Caco-2 (cell line): ENCODE data around the gene IGDCC3. TPM values are rescaled to one million over a fixed set of nuclear protein-coding genes. Genes with fewer than 3 reads are reported as not detected.

Experiments
- BruUV-seq: library from RNA; stranded (reverse); fragments of 400-500 nt; replicated peaks from 2 replicates; lab custom pipeline; 2021; lab: Mats Ljungman, UMichigan
- CTCF ChIA-PET: fragments of 300-600 bp; sonication (Branson Sonifier 250); formaldehyde crosslinking; loops from one replicate; lab custom pipeline; 2022; ENCODE audit warnings: antibody characterized with exemption; lab: Charles Lee
- POLR2A ChIA-PET: fragments of 300-600 bp; sonication (Branson Sonifier 250); formaldehyde crosslinking; loops from one replicate; lab custom pipeline; 2022; ENCODE audit warnings: antibody characterized with exemption; lab: Charles Lee
- DNase-seq, 2 experiments: peaks; one replicate each; pipeline versions ENCODE4 v3.0.0 to v3.0.0-alpha.2; 2020 to 2022
- H3K27me3 ChIP-seq: replicated peaks from 2 replicates; pipeline ENCODE4 v1.6.0; 2011; ENCODE audit warnings: low read length; ENCODE audit not compliant: control insufficient read depth, insufficient read depth
- H3K36me3 ChIP-seq: 2 replicates; pipeline ENCODE4 v1.5.1; 2011; ENCODE audit warnings: low read length; ENCODE audit not compliant: control insufficient read depth, insufficient read depth
- H3K4me1 ChIP-seq: fragments of 250-450 bp; sonication (Bioruptor Pico); 2 replicates; pipeline ENCODE4 v1.5.1; 2020; ENCODE audit warnings: mild to moderate bottlenecking
- H3K4me3 ChIP-seq: 2 replicates; pipeline ENCODE4 v1.5.1; 2011; ENCODE audit warnings: low read depth, mild to moderate bottlenecking, control low read depth, low read length
- H3K9me3 ChIP-seq: fragments of 250-450 bp; sonication (Bioruptor Pico); 2 replicates; pipeline ENCODE4 v1.5.1; 2020; ENCODE audit warnings: mild to moderate bottlenecking, moderate library complexity
- H3K27ac Mint-ChIP-seq: one replicate; pipeline ENCODE4 v1.8.0; 2022; ENCODE audit warnings: mixed read lengths; ENCODE audit not compliant: unreplicated experiment
- H3K27me3 Mint-ChIP-seq: one replicate; pipeline ENCODE4 v1.8.0; 2022; ENCODE audit warnings: mixed read lengths; ENCODE audit not compliant: insufficient read depth, unreplicated experiment
- H3K36me3 Mint-ChIP-seq: one replicate; pipeline ENCODE4 v1.8.0; 2022; ENCODE audit warnings: mild to moderate bottlenecking, mixed read lengths; ENCODE audit not compliant: insufficient read depth, unreplicated experiment
- H3K4me1 Mint-ChIP-seq: one replicate; pipeline ENCODE4 v1.8.0; 2022; ENCODE audit warnings: low read depth, mixed read lengths; ENCODE audit not compliant: unreplicated experiment
- H3K4me3 Mint-ChIP-seq: one replicate; pipeline ENCODE4 v1.8.0; 2022; ENCODE audit warnings: mild to moderate bottlenecking, moderate library complexity, mixed read lengths; ENCODE audit not compliant: unreplicated experiment
- H3K9me3 Mint-ChIP-seq: one replicate; pipeline ENCODE4 v1.8.0; 2022; ENCODE audit warnings: mixed read lengths; ENCODE audit not compliant: unreplicated experiment
- intact Hi-C: fragments of 100-400 bp; cut with micrococcal nuclease; formaldehyde crosslinking; loops from one replicate; pipeline ENCODE4 v1.10.0; 2022; ENCODE audit not compliant: unreplicated experiment
- total RNA-seq: library from RNA; stranded (reverse); gene quantifications from 2 replicates; pipeline ENCODE4 v1.2.3, GENCODE V29; 2022
- TF ChIP-seq, protein P1 (sequence below), 2 experiments: fragments of 200-600 bp in 1 of 2; IDR thresholded peaks; 1 replicate in 1 of 2; 2 replicates in 1 of 2; pipeline versions ENCODE4 v1.5.1 to v1.8.0; 2011 to 2022; ENCODE audit warnings: antibody characterized with exemption in 1 of 2, control low read depth in 1 of 2, inconsistent platforms in 1 of 2, low read depth in 1 of 2, low read length in 1 of 2, mild to moderate bottlenecking in 1 of 2, moderate library complexity in 1 of 2; ENCODE audit not compliant: insufficient read depth in 1 of 2, severe bottlenecking in 1 of 2, unreplicated experiment in 1 of 2

Gene IGDCC3
- total RNA-seq, 1 experiment from 2014 or later = 51.2 TPM

DNA sequence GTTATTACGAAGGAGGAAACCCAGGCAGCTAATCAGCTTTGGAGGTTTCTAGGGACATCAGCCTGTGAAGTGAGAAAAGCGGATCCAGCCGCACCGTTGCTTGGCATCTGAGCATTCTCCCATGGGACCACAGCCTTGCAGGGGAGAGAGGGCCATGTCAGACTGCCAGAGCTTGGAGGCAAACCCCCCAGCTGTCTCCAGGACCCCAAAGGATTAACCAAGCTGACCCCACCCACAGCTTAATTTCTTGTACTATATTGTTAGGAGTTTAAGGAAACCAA, 5.1 kb downstream of the IGDCC3 start:
- ChIA-PET POLR2A (no interaction called here), CTCF (no interaction called here)
- H3K4me1 ChIP-seq = peaks cover 40% of the 10 kb centered on the region
- BruUV-seq = no TSS peak
- H3K9me3 ChIP-seq = no peaks in the 10 kb centered on the region
- no peaks in the 10 kb centered on the region for H3K27me3 ChIP-seq
- TF ChIP-seq, protein P1, sequence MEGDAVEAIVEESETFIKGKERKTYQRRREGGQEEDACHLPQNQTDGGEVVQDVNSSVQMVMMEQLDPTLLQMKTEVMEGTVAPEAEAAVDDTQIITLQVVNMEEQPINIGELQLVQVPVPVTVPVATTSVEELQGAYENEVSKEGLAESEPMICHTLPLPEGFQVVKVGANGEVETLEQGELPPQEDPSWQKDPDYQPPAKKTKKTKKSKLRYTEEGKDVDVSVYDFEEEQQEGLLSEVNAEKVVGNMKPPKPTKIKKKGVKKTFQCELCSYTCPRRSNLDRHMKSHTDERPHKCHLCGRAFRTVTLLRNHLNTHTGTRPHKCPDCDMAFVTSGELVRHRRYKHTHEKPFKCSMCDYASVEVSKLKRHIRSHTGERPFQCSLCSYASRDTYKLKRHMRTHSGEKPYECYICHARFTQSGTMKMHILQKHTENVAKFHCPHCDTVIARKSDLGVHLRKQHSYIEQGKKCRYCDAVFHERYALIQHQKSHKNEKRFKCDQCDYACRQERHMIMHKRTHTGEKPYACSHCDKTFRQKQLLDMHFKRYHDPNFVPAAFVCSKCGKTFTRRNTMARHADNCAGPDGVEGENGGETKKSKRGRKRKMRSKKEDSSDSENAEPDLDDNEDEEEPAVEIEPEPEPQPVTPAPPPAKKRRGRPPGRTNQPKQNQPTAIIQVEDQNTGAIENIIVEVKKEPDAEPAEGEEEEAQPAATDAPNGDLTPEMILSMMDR (IDR thresholded peaks at IDR 0.05; ENCODE audit: insufficient read depth in 1 of 2, low read depth in 1 of 2, low read length in 1 of 2, severe bottlenecking in 1 of 2, unreplicated experiment in 1 of 2) = no peak
- peaks cover 4% of the 10 kb centered on the region for H3K36me3 ChIP-seq
- H3K4me3 Mint-ChIP-seq = no peak overlapping the region
- H3K36me3 Mint-ChIP-seq = peaks cover 32% of the 10 kb centered on the region
- intact Hi-C loops = no loop called here
- no peak overlapping the region for H3K27ac Mint-ChIP-seq
- peaks cover 39% of the 10 kb centered on the region for H3K4me1 Mint-ChIP-seq
- no peaks in the 10 kb centered on the region for H3K27me3 Mint-ChIP-seq
- no peak for DNase-seq
- no peaks in the 10 kb centered on the region for H3K9me3 Mint-ChIP-seq
- H3K4me3 ChIP-seq = no peak overlapping the region

DNA sequence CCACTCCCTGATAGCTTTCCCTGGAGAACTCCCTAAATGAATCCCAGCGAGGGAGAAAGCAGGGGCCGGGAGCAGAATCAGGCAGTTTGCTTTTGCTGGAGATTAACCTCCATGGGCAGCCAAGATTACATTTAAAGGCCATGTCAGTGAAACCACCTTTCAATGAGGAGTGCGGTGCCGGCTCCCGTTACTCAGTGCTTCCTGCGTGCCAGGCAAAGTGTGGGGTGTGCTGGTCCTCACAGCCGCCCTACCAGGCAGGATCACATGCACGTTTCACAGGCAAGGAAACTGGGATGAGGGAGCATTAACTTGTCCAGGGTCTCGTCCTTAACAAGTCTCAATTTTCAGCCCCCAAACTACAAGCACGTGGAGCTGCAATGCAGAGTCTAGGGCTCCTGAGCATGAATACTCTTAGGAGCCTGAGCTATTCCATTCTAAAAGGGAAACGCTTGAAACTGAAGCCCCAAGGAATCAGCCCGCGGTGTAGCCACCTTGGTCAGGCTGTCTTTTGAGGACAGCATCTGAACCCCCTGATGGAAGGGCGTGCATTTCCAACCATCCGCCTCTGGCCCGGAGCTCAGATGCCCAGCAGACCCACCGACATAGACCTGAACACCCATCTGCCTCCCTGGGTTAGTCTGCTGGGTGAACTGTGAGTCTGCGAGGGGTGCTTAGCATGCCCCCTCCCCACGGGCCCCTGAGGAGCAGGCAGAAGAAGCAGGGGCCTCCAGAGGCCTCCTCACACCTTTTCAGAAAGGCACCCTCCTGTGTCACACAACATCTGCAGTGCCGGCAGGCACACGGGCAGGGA, 5.6 kb downstream of the IGDCC3 start:
- intact Hi-C loops = no loop called here
- Histone ChIP-seq H3K4me1 (peaks cover 45% of the 10 kb centered on the region), H3K9me3 (no peaks in the 10 kb centered on the region), H3K36me3 (peaks cover 4% of the 10 kb centered on the region), H3K4me3 (no peak overlapping the region), H3K27me3 (no peaks in the 10 kb centered on the region)
- TF ChIP-seq, protein P1 (IDR thresholded peaks at IDR 0.05; ENCODE audit: insufficient read depth in 1 of 2, low read depth in 1 of 2, low read length in 1 of 2, severe bottlenecking in 1 of 2, unreplicated experiment in 1 of 2) = no peak
- ChIA-PET CTCF (no interaction called here), POLR2A (interaction anchor here (0.6 kb wide), 1 partner anchor 478 kb away, joined by 4 read pairs; no protein-coding TSS in a partner anchor)
- Mint-ChIP-seq H3K4me3 (no peak overlapping the region), H3K27ac (no peak overlapping the region), H3K27me3 (no peaks in the 10 kb centered on the region), H3K4me1 (peaks cover 44% of the 10 kb centered on the region), H3K36me3 (peaks cover 37% of the 10 kb centered on the region), H3K9me3 (no peaks in the 10 kb centered on the region)
- no peak for DNase-seq
- no TSS peak for BruUV-seq

DNA sequence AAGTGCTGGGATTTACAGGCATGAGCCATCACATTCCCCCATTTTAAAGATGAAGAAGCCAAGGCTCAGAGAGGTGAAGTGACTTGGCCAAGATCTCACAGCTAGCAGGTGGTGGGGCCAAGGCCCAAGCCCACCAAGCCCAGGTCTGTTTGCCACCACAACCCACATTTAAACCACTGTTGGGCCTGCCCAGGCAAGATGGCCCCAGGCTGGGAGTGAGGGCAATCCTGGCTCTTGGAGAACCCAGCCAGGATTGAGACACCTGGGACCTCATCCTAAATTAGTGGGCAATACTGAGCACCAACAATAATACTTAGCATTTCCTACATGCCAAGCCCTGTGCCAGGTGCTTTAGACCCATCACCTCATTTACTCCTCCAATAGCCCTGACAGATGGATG, 6.9 kb downstream of the IGDCC3 start:
- Mint-ChIP-seq H3K27ac (no peak overlapping the region), H3K4me3 (no peak overlapping the region), H3K4me1 (peaks cover 51% of the 10 kb centered on the region), H3K27me3 (no peaks in the 10 kb centered on the region), H3K9me3 (no peaks in the 10 kb centered on the region), H3K36me3 (peaks cover 39% of the 10 kb centered on the region)
- H3K4me1 ChIP-seq = peaks cover 53% of the 10 kb centered on the region
- H3K27me3 ChIP-seq = no peaks in the 10 kb centered on the region
- intact Hi-C loops = no loop called here
- ChIA-PET POLR2A (no interaction called here), CTCF (no interaction called here)
- H3K9me3 ChIP-seq = no peaks in the 10 kb centered on the region
- peaks cover 4% of the 10 kb centered on the region for H3K36me3 ChIP-seq
- BruUV-seq = no TSS peak
- TF ChIP-seq, protein P1 (IDR thresholded peaks at IDR 0.05; ENCODE audit: insufficient read depth in 1 of 2, low read depth in 1 of 2, low read length in 1 of 2, severe bottlenecking in 1 of 2, unreplicated experiment in 1 of 2) = no peak
- H3K4me3 ChIP-seq = no peak overlapping the region
- DNase-seq = no peak
